GM12873 (cell line): Measurements from ENCODE around the gene EDRF1.

Source experiments
- TF ChIP-seq, protein P1 (sequence below): IDR thresholded peaks from 2 replicates; pipeline ENCODE4 v1.5.1; 2012; ENCODE audit warnings: low read depth, mild to moderate bottlenecking, moderate library complexity, low read length, control low read depth; ENCODE audit not compliant: insufficient read depth; ENCODE audit errors: missing control alignments

The EDRF1 gene

DNA sequence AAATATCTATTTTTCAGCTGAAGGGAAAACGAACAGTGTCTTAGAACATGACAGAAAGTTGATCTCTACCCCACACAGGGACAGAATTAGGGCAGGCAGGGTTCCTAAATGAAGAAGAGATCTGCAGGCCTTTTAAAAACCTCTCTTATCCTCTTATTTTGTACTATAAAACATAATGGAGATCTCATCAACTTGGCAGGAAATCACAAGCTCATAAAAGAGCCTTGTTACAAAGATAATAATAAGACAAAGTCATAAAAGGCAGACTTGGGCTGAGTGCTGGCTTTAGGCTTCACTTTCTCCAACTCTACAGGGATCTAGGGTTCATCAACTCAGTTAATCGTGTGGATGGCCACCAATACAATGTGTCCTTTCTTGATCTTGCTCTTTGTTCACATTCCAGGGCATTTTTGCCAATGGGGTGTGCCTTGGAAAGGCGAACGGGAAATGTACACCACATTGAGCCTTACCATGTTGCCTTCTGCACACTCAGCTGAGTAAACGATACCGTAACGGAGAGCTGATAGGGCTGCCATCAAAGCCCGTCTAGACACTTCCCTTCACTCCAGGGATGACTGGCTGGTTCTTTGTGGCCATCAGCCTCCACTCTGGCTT lies 29.4 kb upstream of the EDRF1 start:
- TF ChIP-seq, protein P1, sequence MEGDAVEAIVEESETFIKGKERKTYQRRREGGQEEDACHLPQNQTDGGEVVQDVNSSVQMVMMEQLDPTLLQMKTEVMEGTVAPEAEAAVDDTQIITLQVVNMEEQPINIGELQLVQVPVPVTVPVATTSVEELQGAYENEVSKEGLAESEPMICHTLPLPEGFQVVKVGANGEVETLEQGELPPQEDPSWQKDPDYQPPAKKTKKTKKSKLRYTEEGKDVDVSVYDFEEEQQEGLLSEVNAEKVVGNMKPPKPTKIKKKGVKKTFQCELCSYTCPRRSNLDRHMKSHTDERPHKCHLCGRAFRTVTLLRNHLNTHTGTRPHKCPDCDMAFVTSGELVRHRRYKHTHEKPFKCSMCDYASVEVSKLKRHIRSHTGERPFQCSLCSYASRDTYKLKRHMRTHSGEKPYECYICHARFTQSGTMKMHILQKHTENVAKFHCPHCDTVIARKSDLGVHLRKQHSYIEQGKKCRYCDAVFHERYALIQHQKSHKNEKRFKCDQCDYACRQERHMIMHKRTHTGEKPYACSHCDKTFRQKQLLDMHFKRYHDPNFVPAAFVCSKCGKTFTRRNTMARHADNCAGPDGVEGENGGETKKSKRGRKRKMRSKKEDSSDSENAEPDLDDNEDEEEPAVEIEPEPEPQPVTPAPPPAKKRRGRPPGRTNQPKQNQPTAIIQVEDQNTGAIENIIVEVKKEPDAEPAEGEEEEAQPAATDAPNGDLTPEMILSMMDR, result no peak

- TF ChIP-seq, protein P1, result no peak
Measured at GRCh38 chr10:125691160-125691981, 28.1 kb upstream of the EDRF1 start.

DNA sequence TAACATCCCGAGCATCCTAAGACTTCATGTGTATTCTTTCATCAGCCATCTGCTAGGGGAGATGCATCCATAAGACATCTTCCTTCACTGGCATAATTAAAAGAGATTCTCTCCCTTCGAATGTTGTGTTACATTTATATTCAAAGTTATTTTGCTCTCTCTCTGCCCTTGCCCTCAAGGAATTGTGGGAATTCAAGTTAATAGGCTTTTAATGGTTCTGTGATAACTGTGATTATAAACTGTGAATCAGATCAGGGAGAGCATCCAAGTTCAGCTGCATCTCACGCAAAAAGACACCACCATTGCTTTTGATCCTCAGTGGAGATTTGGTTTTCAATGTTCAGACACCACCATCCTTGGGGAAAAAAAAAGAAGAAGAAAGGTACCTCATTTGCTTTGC lies 27.3 kb upstream of the EDRF1 start:
- TF ChIP-seq, protein P1, result no peak

DNA sequence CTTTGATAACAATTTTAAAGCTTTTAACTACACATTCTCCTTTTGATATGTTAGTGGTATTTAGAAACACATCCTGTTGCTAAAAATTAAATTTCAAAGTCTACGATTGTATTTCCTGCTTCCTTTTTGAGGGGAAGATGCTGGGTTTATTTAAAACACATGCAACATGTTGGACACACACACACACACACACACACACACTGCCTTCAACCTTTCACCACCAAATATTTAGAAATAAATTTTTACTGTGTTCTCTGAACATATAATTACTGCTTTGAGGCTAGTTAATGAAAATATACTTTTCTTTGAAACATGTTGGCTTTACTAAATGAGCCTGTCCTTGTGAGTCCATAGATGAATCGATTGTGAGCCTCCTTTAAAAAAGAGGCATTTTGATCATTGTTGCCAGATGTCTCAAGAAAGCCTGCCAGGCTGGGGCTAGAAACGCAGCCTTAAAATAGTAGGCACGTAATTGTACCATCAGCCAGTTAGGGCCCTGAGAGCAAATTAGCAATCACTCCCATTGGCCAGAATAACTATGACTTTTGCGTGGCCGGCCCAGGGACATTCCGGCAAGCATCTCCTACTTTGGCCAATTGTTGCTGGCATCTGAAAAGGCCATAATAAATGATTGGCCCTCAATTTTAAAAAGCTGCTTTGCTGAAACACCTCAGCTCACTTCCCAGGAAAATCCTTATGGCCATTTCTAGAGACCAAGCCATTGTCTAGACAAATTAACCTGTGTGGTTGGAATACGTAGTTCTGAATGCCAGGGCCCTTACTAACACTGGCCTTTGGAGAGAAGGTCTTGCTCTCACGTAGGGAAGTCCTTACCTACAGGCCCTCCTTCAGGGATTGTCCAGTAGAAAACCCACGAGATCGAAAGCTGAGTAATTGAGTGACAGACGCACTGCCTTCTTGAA lies 26.6 kb upstream of the EDRF1 start:
- TF ChIP-seq, protein P1, result no peak

- TF ChIP-seq, protein P1, result no peak
Measured at GRCh38 chr10:125693524-125693847, 26.0 kb upstream of the EDRF1 start.

- TF ChIP-seq, protein P1, result no peak
Measured at GRCh38 chr10:125694883-125695282, 24.6 kb upstream of the EDRF1 start.
